Smooth muscle cell (in vitro differentiated cells): Measurements from ENCODE around the gene RPS6KA6. TPM values are rescaled to one million over a fixed set of nuclear protein-coding genes. Genes with fewer than 3 reads are reported as not detected.

ENCODE experiments used
- DNase-seq: peaks from one replicate; lab custom pipeline; 2025; ENCODE audit not compliant: unreplicated experiment; lab: John Stamatoyannopoulos, UW
- H2AFZ ChIP-seq: fragments of 200-600 bp; sonication (generic); 2 replicates; pipeline ENCODE4 v1.6.0; 2016; ENCODE audit warnings: antibody characterized with exemption, low read depth, mild to moderate bottlenecking
- H3F3A ChIP-seq: fragments of 200-600 bp; sonication (generic); 2 replicates; pipeline ENCODE4 v1.6.0; 2017; ENCODE audit warnings: antibody characterized with exemption, low read depth
- H3K27ac ChIP-seq: fragments of 200-600 bp; sonication (generic); 2 replicates; pipeline ENCODE4 v1.5.1; 2016; ENCODE audit warnings: low read depth, mild to moderate bottlenecking
- H3K27me3 ChIP-seq: fragments of 200-600 bp; sonication (generic); 2 replicates; pipeline ENCODE4 v1.6.1; 2016; ENCODE audit warnings: low read depth, mild to moderate bottlenecking
- H3K36me3 ChIP-seq: fragments of 200-600 bp; sonication (generic); 2 replicates; pipeline ENCODE4 v1.5.1; 2016; ENCODE audit warnings: low read depth
- H3K4me1 ChIP-seq: fragments of 200-600 bp; sonication (generic); 2 replicates; pipeline ENCODE4 v1.5.1; 2016; ENCODE audit warnings: low read depth
- H3K4me2 ChIP-seq: fragments of 200-600 bp; sonication (generic); 2 replicates; pipeline ENCODE4 v1.6.0; 2016; ENCODE audit warnings: mild to moderate bottlenecking
- H3K4me3 ChIP-seq: fragments of 200-600 bp; sonication (generic); 2 replicates; pipeline ENCODE4 v1.5.1; 2016; ENCODE audit warnings: mild to moderate bottlenecking
- H3K79me2 ChIP-seq: fragments of 200-600 bp; sonication (generic); 2 replicates; pipeline ENCODE4 v1.6.0; 2016; ENCODE audit warnings: low read depth, mild to moderate bottlenecking
- H3K9ac ChIP-seq: fragments of 200-600 bp; sonication (generic); 2 replicates; pipeline ENCODE4 v1.6.0; 2016; ENCODE audit warnings: low read depth
- H3K9me3 ChIP-seq: fragments of 200-600 bp; sonication (generic); replicated peaks from 2 replicates; pipeline ENCODE4 v1.5.1; 2016; ENCODE audit warnings: low read depth
- H4K20me1 ChIP-seq: fragments of 200-600 bp; sonication (generic); 2 replicates; pipeline ENCODE4 v1.6.0; 2016; ENCODE audit warnings: low read depth
- whole genome bisulfite sequencing: methylation state at CpG from one replicate; pipeline ENCODE4 v1.1.7; 2016; ENCODE audit warnings: low lambda C conversion rate; 5-methylcytosine and 5-hydroxymethylcytosine counted together
- polyA plus RNA-seq: library from polyadenylated mRNA; unstranded; fragments of >200 nt; fragmentation: Nextera tagmentation; extraction: Ambion mirVana; gene quantifications from 2 replicates; pipeline ENCODE4 v1.2.1, GENCODE V29; 2016
- total RNA-seq: library from RNA; depleted of rRNA; stranded (reverse); fragments of >200 nt; gene quantifications from 2 replicates; pipeline ENCODE4 v1.2.3, GENCODE V29; 2014
- TF ChIP-seq, protein P1 (sequence below): fragments of 200-600 bp; sonication (generic); IDR thresholded peaks from 2 replicates; pipeline ENCODE4 v1.5.1; 2017; ENCODE audit warnings: borderline replicate concordance, mild to moderate bottlenecking, antibody characterized with exemption; ENCODE audit not compliant: insufficient read depth, poor library complexity, severe bottlenecking

Gene RPS6KA6
- total and polyA plus RNA-seq, 2 experiments from 2014 or later: 0.98 to 4.4 TPM

DNA sequence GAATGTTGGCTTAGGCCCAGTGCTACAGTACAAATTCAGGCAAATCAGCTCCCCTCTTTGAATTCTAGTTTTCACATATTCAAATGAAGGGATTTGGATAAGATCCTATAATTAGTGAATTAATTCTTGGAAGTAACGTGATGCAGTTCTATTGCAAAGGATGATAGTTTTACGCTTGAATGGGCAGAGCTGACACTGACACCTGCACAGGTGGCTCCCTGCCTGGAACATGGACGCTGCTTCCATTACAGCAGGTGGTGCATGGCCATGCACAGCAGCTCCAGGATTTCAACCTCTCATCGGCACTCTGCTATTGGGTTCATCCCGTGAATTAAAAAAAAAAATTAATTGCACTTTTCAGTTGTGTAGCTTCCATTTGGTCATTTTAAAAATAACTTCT lies 28.4 kb upstream of the RPS6KA6 start:
- Histone ChIP-seq H3K9me3 (no peaks in the 10 kb centered on the region), H2AFZ (no peak overlapping the region), H3K27ac (no peak overlapping the region), H4K20me1 (no peaks in the 10 kb centered on the region), H3K4me3 (no peak overlapping the region), H3K27me3 (no peaks in the 10 kb centered on the region), H3K9ac (no peak overlapping the region), H3K79me2 (no peaks in the 10 kb centered on the region), H3F3A (no peaks in the 10 kb centered on the region), H3K4me2 (no peak overlapping the region), H3K4me1 (no peaks in the 10 kb centered on the region), H3K36me3 (no peaks in the 10 kb centered on the region)
- DNase-seq: no peak
- WGBS: 79% methylated on average over 5 of the region's 5 CpGs
- TF ChIP-seq, protein P1, sequence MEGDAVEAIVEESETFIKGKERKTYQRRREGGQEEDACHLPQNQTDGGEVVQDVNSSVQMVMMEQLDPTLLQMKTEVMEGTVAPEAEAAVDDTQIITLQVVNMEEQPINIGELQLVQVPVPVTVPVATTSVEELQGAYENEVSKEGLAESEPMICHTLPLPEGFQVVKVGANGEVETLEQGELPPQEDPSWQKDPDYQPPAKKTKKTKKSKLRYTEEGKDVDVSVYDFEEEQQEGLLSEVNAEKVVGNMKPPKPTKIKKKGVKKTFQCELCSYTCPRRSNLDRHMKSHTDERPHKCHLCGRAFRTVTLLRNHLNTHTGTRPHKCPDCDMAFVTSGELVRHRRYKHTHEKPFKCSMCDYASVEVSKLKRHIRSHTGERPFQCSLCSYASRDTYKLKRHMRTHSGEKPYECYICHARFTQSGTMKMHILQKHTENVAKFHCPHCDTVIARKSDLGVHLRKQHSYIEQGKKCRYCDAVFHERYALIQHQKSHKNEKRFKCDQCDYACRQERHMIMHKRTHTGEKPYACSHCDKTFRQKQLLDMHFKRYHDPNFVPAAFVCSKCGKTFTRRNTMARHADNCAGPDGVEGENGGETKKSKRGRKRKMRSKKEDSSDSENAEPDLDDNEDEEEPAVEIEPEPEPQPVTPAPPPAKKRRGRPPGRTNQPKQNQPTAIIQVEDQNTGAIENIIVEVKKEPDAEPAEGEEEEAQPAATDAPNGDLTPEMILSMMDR: no peak

GRCh38 chrX:84205276-84205675 lies 17.3 kb upstream of the RPS6KA6 start:
- Histone ChIP-seq H3K4me2 (no peak overlapping the region), H3K9me3 (no peaks in the 10 kb centered on the region)
- TF ChIP-seq, protein P1: no peak

DNA sequence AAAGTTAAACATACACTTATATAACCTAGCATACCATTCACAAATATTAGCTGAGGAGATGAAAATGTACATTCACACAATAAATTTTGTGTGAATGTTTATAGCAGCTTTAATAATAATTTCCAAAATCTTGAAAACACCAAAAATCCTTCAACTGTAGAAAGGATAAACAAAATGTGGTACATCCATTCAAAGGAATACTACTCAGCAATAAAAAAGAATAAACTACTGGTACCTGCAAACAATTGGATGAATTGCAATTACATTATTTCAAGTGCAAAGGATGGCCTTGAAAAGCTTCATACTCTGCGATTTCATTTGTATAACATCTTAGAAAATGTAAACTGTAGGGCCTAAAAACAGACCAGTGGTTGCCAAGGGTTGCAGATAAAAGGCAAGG lies 11.7 kb upstream of the RPS6KA6 start:
- TF ChIP-seq, protein P1: no peak
- no peaks in the 10 kb centered on the region for H3F3A ChIP-seq
- no peaks in the 10 kb centered on the region for H3K27me3 ChIP-seq
- H3K4me1 ChIP-seq: no peaks in the 10 kb centered on the region
- H3K9ac ChIP-seq: no peak overlapping the region
- H2AFZ ChIP-seq: no peak overlapping the region
- no peak overlapping the region for H3K4me2 ChIP-seq
- peaks cover 3% of the 10 kb centered on the region for H3K9me3 ChIP-seq
- WGBS: 68% methylated on average over 1 of the region's 1 CpG
- no peaks in the 10 kb centered on the region for H3K79me2 ChIP-seq
- H3K4me3 ChIP-seq: no peak overlapping the region
- no peak overlapping the region for H3K27ac ChIP-seq
- no peaks in the 10 kb centered on the region for H3K36me3 ChIP-seq
- no peak for DNase-seq
- H4K20me1 ChIP-seq: no peaks in the 10 kb centered on the region

More at GRCh38 chrX:84205276-84205675, 17.3 kb upstream of the RPS6KA6 start:
- H3F3A ChIP-seq: no peaks in the 10 kb centered on the region
- no peaks in the 10 kb centered on the region for H3K36me3 ChIP-seq
- no peaks in the 10 kb centered on the region for H3K27me3 ChIP-seq
- H3K27ac ChIP-seq: no peak overlapping the region
- H3K4me1 ChIP-seq: no peaks in the 10 kb centered on the region
- no peak for DNase-seq
- H3K4me3 ChIP-seq: no peak overlapping the region
- H3K79me2 ChIP-seq: no peaks in the 10 kb centered on the region
- no peak overlapping the region for H2AFZ ChIP-seq
- no peaks in the 10 kb centered on the region for H4K20me1 ChIP-seq
- no peak overlapping the region for H3K9ac ChIP-seq

DNA sequence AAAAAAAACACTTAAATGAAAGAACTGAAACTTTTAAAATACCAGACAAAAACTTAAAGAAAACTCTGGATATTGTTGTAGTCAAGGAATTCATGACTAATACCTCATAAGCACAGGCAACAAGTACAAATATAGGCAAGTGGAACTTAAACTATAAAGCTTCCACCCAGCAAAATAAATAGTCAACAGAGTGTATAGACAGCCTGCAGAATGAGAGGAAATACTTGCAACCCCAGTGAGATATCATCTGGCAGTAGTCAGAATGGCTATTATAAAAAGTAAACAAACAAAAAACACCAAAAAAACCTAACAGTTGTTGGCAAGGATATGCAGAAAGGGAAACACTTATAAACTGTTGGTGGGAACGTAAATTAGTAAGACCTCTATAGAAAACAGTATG lies 9.6 kb upstream of the RPS6KA6 start:
- Histone ChIP-seq H3K79me2 (no peaks in the 10 kb centered on the region), H3K9me3 (peaks cover 3% of the 10 kb centered on the region), H4K20me1 (no peaks in the 10 kb centered on the region), H3K4me3 (no peak overlapping the region), H3K4me1 (no peaks in the 10 kb centered on the region), H3K27me3 (no peaks in the 10 kb centered on the region), H2AFZ (no peak overlapping the region), H3K27ac (no peak overlapping the region), H3K9ac (no peak overlapping the region), H3K36me3 (no peaks in the 10 kb centered on the region), H3F3A (no peaks in the 10 kb centered on the region), H3K4me2 (no peak overlapping the region)
- TF ChIP-seq, protein P1: no peak
- 65% methylated on average over 1 of the region's 1 CpG for WGBS
- no peak for DNase-seq
